Measurements from ENCODE around the gene NF1.

GRCh38 chr17:31250229-31250628, 155.5 kb downstream of the NF1 start:
- TF ChIP-seq CTCF (IDR thresholded peaks at IDR 0.05) = no peak
- no peak for TF ChIP-seq POLR2A (IDR thresholded peaks at IDR 0.05)
